NCI-H2227 (cell line): Measurements from ENCODE around the gene KCTD1.

Experiments
- DNase-seq: peaks from one replicate; lab custom pipeline; 2025; ENCODE audit not compliant: unreplicated experiment; lab: John Stamatoyannopoulos, UW

Gene KCTD1

DNA sequence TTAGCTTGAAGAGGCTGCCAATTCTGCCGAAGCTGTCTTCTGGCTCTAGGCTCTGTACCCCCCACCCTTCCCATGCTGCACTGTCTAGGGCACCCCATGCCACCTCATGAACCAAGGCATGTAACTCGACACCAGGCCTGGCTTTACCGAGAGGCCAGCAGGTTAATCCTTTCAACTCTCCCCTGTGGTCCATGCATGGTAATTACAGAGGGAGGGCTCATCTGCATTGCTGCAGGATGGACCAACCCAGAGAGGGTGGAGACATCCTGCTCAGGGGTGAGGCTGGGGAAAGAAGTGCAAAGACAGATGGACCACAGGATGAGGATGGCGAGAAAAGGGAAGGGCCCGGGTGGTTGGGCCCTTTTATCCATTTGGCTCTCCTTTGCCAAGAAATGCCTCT, 65.8 kb downstream of the KCTD1 start:
- no peak for DNase-seq

DNA sequence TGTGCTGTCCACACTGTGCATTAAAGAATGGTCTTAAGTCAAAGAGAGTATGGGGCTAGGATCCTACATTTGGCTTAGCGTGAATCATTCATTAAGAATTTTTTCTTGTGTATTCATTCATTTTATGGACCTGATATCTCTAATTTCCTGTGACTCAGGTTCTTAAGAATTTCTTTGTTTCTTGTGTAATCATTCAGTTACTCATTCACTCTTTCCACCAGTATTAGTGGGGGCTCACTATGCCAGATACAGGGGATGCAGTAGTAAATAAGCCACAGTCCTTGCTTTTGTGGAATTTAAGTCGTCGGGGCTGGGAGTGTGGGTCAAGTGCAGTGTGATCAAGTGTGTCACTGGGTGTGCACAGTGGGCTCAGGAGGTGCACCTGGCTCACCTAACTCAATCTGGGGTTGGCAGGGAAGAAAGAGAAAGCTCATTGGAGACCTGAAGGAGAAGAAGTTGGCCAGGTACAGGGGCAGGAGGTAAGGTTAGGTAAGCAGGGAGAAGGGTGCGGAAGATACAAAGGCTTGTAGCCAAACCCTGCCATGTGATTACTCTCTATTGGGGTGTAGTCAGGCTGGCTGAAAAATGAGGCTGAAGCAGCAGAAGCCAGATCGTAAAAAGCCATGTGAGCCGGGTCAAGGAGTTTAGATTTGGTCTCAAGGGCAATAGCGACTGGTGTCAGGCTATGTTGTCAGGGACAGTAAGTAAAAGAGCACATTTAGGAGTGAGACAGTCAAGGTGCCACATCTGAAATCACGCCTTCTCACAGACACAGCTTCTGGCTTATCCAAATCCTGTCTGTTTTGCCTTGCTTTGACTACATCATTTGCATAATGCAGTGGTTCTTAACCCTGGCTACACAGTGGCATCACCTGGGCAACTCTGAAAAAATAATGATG, 67.2 kb downstream of the KCTD1 start:
- DNase-seq = no peak

DNA sequence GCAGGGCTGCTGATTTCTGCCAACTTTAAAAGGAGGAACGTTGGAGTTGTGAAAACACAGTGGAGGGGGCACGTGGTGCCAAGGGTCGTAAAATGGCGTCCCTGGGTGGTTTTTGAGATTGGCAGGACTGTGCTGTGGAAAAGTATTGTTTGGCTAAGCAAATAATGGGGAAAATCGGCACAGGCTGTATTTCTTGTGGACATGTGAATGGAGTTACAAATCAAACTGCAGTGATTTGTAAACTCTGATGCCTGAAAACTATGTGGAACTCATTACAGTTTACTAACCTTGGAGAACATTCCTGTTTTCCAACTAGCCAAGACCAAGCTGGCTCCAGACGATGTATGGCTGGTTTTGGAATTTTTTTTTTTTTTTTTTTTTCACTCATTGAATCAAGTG, 68.7 kb downstream of the KCTD1 start:
- DNase-seq = no peak

DNA sequence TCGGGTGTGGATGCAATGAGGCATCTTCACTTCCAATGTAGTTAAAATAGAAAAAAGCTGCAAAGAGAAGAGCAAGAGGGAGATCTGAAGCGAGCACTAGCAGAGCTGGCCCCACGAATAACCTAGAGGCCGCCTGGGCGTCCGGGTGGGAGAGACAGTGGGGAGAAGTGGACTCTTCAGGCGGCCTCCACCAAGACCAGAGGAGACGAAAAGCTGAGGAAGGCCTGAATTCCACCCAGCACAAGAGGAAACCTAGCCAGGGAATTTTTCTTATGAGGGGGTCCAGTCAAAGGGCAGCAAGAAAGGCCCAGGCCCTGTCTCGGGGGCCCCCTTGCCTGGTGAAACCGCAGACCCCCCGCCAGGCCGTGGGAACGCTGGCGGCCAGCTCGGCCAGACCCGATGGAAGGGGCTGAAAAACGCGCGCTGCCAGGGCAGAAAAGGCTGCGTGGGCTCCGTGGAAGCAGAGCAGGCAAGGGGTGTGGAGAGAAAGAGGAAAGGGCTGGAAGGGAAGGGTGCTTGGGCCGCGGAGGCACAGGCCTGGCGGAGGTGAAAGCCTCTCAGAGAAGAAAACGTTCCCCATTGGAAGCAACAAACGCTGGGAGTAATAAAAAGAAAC, 69.2 kb downstream of the KCTD1 start:
- no peak for DNase-seq

DNA sequence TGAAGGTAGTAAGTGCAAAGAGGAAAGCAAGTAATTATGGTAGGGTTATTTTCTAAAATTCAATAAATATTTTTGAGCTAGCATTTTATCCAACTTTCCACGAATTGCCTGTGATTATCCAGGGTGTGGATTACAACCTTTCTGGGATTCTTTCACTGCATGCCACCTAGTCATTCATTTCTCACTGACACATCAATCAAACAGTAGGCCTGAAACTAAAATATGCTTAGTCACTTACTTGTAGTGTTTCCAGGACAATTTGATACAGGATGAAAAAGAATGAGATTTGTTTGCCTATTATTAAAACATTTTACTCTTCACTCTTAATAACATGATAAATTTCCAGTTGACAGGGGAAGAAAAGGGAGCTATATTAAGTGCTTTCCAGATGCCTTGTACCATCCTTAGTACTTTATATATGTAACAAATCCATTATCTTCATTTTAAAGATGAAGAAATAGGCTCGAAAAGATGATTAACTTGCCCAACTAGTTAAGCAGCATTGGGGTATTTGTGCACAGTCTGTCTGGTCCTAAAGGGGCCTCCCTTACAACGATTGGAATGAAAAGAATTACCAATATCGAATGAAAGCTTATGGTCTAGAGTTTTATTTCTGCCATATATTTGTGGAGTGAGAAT, 70.4 kb downstream of the KCTD1 start:
- DNase-seq = peak; percentile 19

DNA sequence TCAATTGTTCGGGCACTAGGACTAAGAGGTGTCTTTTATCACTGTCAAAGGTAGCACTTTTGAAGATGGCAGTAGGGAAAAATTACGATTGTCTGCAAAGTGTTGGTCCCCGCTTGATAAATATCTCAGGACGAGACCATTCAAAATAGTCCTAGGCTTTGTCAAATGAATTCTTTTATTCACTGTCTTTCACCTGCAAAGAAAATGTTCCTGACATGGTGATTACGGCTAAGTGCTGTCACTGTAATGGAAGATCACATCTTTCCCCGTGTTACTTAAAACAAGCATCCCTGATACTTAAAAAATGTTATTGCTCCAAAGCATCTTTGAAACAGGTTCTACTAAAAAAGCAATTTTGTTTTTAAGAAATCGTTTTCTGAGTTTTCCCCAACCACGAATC, 71.7 kb downstream of the KCTD1 start:
- DNase-seq = no peak

DNA sequence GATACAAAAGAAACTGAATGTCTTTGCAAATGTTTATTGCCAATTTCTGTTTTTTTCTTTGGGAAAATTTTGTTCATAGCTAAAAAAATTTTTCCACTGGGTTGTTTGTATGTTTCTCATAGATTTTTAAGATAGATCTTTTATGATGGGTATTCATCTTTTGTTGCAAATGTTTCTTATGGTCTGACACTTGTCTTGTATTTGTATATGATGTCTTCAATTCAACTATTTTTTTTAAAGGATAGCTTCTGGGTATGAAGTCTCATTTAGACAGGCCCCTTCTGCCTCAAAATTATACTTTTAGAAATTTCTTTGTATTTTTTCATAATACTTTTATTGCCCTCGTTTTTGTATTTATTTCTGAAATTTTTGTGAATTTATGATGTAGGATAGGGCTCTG, 73.8 kb downstream of the KCTD1 start:
- DNase-seq = no peak

DNA sequence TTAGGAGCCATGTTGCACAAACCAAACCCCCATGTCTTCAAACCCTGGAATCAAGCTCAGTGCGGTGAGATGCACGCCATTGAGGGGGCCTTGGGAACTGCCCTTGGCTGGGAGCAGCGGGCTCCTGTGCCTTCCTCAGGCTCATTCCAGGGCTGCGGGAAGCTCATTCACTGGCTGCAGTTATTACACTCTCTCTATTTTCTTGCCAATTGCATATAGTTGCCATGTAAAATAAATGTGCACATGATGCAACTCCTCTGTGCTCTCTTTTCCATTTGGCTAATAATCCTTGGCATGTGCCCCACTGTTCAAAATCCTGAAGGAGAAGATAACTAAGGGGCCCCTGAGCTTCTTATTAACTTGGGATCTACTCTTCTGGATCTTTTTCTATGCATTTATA, 74.7 kb downstream of the KCTD1 start:
- no peak for DNase-seq

DNA sequence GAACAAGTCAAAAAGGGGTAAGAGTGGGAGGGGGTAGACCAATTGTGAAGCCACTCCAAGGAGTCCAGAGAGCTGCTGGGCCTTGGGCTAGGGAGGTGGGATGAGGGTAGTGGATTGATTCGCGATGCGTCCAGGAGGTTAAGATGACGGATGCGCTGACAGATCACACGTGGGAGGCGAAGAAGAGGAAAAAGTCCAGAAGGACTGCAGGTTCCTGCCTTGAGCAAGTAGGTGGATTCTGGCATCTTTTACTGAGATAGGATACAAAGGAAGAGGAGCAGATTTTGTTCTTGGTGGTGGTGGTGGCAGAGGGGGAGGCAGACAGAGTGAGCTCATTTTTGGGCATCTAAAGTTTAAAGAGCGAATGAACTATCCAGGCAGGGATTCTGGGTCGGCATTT, 76.5 kb downstream of the KCTD1 start:
- no peak for DNase-seq

DNA sequence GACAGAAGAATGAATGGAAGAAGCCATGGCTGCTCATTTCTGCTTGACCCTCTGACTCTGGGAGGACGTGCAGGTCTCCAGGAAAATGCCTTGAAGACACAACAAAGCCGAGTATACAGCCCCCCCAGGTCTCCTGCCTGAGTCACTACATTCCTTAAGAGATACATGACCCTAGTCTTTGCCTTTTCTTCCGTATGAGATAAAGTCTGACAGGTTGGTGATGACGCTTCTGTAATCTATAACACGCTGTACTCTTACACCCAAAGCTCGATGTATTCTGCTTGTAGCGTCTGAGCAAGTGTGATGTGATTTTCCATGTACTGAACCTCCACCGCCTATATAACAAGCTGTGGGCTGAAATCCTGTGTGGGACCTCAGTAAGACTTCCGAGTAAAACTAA, 77.3 kb downstream of the KCTD1 start:
- no peak for DNase-seq

DNA sequence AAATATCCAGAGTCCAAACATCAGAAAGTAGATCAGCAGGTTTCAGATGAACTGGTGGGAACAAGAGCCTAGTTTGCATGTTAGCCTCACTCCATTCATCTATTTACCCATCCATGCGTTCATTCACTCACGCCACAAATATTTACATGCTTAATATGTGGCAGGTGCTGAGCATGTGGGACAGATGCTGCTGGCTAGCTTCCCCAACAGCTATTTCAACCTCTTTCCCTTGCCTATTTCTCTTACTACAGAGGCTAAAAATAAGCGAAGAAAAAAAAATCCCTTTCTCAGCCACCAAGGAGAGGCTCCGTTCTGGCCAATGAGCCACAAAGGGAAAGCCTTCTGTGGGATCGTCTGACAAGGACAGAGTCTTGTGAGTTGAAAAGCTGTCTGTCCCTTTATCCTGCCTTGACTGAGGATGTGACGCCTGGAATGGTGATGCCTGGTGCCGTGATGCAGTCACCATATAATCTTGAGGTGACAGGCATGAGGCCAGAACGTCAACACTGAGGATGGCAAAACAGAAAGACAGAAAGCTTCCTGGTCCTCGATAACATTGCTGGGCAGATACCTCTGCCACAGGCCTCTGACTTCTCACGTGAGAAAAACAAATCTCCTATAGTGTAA, 78.2 kb downstream of the KCTD1 start:
- no peak for DNase-seq

DNA sequence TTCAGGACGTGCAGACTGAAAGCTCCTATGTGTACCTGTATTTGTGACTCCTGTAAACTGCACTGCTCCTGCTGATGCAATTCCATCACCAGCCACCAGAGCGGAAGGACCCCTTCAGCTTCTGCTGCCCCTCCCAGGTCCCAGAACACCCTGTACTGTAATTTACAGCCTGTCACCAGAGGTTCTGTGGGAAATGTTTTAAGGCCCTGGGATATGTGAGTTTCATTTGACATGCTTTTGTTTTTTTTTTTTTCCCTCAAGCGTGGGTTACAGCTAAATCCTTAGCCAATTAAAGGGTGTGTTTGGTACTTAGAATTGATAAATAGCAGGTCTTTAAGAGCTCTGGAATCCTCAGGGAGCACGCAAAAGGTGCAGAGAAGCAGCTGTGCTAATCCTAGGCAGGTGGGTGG, 79.4 kb downstream of the KCTD1 start:
- peak; percentile 41 for DNase-seq

DNA sequence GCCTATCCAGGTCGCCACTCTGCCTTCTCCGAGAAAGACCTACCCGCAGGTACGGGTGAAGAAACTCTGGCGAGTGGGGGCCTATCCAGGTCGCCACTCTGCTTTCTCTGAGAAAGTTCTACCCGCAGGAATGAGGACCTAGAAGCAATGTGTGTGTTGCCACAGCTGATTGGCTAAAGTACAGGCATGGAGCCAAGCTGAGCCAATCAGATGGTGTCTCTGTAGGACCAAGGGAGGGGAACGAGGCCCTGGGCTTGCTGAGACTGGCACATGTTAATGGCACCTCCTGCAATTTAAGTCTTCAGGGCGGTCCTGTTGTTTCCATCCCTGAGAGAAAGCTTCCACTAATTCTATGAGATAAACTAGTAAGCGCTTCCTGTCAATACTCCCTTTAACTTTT, 82.3 kb downstream of the KCTD1 start:
- no peak for DNase-seq

DNA sequence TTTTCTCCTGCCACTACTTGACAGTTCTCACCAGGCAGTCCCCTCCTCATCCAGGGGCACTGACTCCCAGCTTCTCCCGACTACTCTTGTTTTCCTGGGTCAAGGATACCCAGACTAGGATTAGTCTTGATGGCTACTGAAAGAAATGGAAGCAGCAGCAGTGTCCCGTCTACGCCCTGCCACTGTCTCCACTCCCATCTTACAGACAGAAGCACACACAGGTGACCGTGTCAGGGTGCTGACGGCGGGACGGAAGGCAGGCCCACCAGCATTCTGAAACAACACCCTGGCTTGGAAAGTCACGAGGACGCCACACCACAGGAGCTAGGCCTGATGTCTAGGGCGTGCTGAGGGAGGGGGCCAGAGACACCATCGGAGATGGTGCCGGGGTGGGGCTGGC, 82.9 kb downstream of the KCTD1 start:
- DNase-seq = no peak

DNA sequence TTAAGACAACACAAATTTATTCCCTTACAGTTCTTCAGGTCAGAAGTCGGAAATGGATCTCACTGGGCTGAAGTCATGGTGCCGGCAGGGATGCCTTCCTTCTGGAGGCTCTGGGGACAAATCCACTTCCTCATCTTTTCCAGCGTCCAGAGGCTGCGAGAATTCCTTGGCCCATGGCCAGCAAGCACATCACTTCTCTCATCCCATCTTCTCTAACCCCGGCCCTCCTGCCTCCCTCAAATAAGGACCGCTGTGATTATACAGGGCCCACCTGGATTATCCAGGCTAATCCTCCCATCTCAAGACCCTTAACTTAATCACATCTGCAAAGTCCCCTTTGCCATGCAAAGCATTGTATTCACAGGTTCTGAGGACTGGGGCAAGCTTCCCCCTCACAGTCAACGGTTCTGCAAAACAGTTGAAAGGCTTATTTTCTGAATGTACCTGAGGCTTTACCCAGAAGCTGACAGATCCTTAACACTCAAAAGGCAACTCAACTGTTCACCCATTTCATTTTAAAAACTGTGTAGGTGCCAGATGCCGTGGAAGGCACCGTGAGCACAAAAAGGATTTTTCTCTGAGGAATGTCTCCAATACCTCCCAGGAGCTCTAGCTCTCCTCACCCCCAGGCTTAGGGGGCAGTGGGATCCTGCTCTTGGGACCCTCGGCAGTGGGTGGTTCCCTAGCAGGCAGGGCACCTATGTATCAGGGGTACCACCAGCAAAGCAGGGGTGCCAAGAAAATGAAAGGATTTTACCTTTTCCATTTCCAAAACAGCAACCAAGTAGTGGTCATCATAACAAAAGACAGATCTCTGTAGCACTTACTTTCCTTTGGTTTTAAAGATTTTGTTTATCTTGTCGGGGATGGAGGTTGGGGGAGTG, 84.0 kb downstream of the KCTD1 start:
- DNase-seq = no peak

DNA sequence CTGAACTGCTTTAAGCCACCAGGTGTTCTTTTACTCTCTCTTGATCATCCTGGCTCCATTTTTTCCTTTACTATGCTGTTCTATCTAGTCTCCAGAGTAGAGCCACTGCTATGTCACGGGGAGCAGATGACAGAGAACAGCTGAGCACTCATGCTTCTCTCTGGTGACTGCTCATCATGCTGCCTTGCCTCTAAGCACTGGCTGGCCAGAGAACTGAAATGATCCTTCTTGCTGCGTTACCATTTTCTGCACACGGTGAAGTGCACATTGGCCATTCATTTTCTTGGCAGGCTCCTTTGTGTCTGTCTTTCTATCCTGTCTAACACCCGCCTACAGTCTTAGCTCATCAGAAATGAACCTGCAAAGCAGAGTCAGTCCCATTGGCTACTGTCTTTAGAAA, 86.0 kb downstream of the KCTD1 start:
- DNase-seq = no peak

DNA sequence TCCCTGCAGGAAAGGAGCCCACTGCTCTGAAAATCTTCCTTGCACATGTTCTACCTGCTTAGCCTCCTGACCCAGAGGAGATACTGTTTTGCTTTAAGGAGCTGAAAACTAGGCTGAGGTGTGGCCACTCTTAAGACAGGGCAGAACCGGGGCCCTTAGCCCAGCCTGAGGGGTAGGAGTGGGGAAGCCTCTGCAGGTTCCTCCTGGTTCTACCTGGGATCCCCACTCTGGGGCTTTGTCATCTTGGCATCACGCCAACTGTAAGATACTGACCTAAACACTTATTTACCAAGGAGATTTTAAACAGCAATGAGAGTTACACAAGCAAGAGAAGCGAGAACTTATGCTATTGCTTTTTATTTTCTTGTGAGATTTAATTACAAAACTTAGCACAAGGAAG, 86.9 kb downstream of the KCTD1 start:
- DNase-seq = no peak

DNA sequence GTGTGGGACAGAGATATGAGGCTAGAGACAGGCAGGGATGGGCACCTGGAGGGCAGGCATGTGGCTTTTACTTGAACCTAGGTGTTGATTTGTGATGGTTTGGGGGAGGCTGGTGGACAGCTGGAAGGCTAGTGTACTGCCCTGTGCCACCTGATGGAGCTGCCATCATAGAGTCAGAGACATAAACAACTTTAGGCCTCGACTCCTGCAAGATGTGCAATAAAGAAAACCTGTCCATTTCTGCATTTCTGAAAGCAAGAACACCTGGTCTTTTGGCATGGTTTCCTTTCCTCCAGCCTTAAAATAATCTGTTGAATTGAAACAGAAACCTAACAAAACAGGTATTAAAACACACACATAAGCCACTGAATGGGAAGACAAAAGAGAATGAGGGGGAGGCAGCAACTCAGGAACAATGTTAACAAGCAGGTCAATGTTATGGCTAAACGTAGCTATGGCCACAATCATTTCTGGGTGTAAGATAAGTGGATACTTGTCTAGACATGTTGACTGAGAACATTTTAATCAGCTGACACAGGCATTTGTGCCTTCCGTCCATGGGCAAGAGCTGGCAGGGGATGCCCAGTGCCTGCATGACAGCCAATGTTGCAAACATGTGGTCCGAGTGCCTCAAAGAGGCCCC, 87.8 kb downstream of the KCTD1 start:
- DNase-seq = peak; percentile 29

DNA sequence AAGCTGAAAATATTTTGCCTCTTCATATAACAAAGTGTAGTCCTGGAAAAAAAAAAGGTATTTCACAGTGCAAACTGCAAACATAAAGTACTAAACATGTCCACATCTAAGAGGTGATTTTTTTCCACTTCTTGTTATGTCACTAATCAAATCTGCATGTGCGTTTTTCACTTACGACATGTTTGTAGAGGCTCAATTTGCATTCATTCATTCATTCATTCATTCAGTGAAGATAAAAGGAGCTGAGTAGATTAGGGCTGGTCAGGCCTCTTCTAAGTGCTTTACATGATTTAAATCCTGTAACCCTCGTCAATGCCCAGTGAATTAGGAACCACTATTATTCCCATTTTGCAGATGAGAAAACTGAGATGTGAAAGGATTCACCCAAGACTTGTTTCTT, 88.5 kb downstream of the KCTD1 start:
- no peak for DNase-seq

DNA sequence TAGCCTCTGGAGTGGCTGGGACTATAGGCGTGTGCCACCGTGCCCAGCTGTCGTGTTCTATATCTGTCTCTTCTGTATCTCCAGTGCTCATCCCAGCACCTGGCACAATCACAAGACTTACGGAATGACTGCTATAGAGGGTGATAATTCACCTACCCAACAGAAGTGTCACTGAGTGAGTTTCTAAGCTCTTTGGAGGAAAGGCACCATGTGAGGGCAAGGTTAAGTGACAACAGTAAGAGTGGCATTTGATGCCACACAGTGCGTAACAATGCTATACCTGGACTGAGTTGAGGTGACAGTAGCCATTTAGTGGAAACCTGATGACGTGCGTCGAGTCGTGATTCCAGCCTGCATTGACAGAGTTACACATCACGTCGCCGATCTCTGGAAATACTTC, 89.0 kb downstream of the KCTD1 start:
- DNase-seq = no peak
